PC-3 (cell line): Measurements from ENCODE around the gene IFT25. TPM values are rescaled to one million over a fixed set of nuclear protein-coding genes. Genes with fewer than 3 reads are reported as not detected.
"Not testable (repeated sequence)": the region's sequence is repeated elsewhere in the genome, so short reads cannot be mapped to it uniquely, and the experiment has no call there.

ENCODE experiments used
- ATAC-seq: fragments of 200-7000 bp; cut with Tn5 transposase; 2 replicates; pipeline ENCODE4 v1.9.1; 2020; ENCODE audit warnings: mild to moderate bottlenecking, moderate library complexity
- BruUV-seq: library from RNA; stranded (reverse); fragments of 400-500 nt; replicated peaks from 2 replicates; lab custom pipeline; 2021; lab: Mats Ljungman, UMichigan
- CTCF ChIA-PET: fragments of 300-600 bp; sonication (Branson Sonifier 250); formaldehyde crosslinking; loops from one replicate; lab custom pipeline; 2022; ENCODE audit warnings: antibody characterized with exemption; lab: Charles Lee
- POLR2A ChIA-PET: fragments of 300-600 bp; sonication (Branson Sonifier 250); formaldehyde crosslinking; loops from one replicate; lab custom pipeline; 2022; ENCODE audit warnings: antibody characterized with exemption; ENCODE audit not compliant: unreplicated experiment; lab: Charles Lee
- DNase-seq: peaks from one replicate; pipeline ENCODE4 v3.0.0-alpha.2; 2015
- H2AFZ ChIP-seq: fragments of 300-600 bp; sonication (generic); 2 replicates; pipeline ENCODE4 v1.6.0; 2016; ENCODE audit warnings: antibody characterized with exemption, low read length
- H3F3A ChIP-seq: fragments of 300-600 bp; sonication (generic); one replicate; pipeline ENCODE4 v1.6.0; 2017; ENCODE audit warnings: antibody characterized with exemption, low read length, control low read depth, mild to moderate bottlenecking; ENCODE audit not compliant: unreplicated experiment
- H3K27ac ChIP-seq: fragments of 300-600 bp; sonication (generic); 2 replicates; pipeline ENCODE4 v1.5.1; 2016; ENCODE audit warnings: mild to moderate bottlenecking, low read length
- H3K27me3 ChIP-seq: fragments of 300-600 bp; sonication (generic); 2 replicates; pipeline ENCODE4 v1.6.1; 2016; ENCODE audit warnings: low read length, mixed read lengths
- H3K36me3 ChIP-seq: fragments of 300-600 bp; sonication (generic); 2 replicates; pipeline ENCODE4 v1.6.1; 2016; ENCODE audit warnings: low read depth, mixed run types, low read length, mixed read lengths
- H3K4me1 ChIP-seq: fragments of 300-600 bp; sonication (generic); 2 replicates; pipeline ENCODE4 v1.5.1; 2016; ENCODE audit warnings: low read length; ENCODE audit not compliant: insufficient read depth
- H3K4me2 ChIP-seq: fragments of 300-600 bp; sonication (generic); 2 replicates; pipeline ENCODE4 v1.6.0; 2016; ENCODE audit warnings: low read length
- H3K4me3 ChIP-seq: fragments of 300-600 bp; sonication (generic); 2 replicates; pipeline ENCODE4 v1.5.1; 2016; ENCODE audit warnings: mild to moderate bottlenecking, low read length, mixed read lengths
- H3K79me2 ChIP-seq: fragments of 300-600 bp; sonication (generic); 2 replicates; pipeline ENCODE4 v1.6.1; 2017; ENCODE audit warnings: low read length, mixed read lengths
- H3K9ac ChIP-seq: fragments of 300-600 bp; sonication (generic); 2 replicates; pipeline ENCODE4 v1.6.0; 2016; ENCODE audit warnings: mild to moderate bottlenecking, low read length
- H3K9me2 ChIP-seq: fragments of 300-600 bp; sonication (generic); replicated peaks from 2 replicates; pipeline ENCODE4 v1.6.1; 2016; ENCODE audit warnings: mixed run types, low read length, mixed read lengths
- H3K9me3 ChIP-seq: fragments of 300-600 bp; sonication (generic); 2 replicates; pipeline ENCODE4 v1.6.1; 2016; ENCODE audit warnings: low read length, mixed read lengths
- H4K20me1 ChIP-seq: fragments of 300-600 bp; sonication (generic); 2 replicates; pipeline ENCODE4 v1.6.1; 2016; ENCODE audit warnings: low read length, mixed read lengths
- EZH2 ChIP-seq: fragments of 300-600 bp; sonication (generic); IDR thresholded peaks from one replicate; pipeline ENCODE4 v1.6.1; 2017; ENCODE audit warnings: antibody characterized with exemption, mild to moderate bottlenecking, low read length; ENCODE audit not compliant: unreplicated experiment
- EZH2phosphoT487 ChIP-seq: fragments of 300-600 bp; sonication (generic); IDR thresholded peaks from 2 replicates; pipeline ENCODE4 v1.6.1; 2018; ENCODE audit warnings: mild to moderate bottlenecking, antibody characterized with exemption, low read length, borderline replicate concordance
- intact Hi-C: fragments of 100-400 bp; cut with micrococcal nuclease; formaldehyde crosslinking; loops from 2 replicates; pipeline ENCODE4 v1.9.0; 2023
- total RNA-seq: library from RNA; depleted of rRNA; stranded (reverse); fragments of >200 nt; gene quantifications from 2 replicates; pipeline ENCODE4 v1.2.3, GENCODE V29; 2014; rRNA removed
- TF ChIP-seq, protein P1 (sequence below): fragments of 300-600 bp; sonication (generic); conservative IDR thresholded peaks from 2 replicates; pipeline ENCODE4 v1.5.1; 2017; ENCODE audit warnings: antibody characterized with exemption, low read depth, mild to moderate bottlenecking, low read length

Gene IFT25
- total RNA-seq, 1 experiment from 2014 or later, result 66.7 TPM

DNA sequence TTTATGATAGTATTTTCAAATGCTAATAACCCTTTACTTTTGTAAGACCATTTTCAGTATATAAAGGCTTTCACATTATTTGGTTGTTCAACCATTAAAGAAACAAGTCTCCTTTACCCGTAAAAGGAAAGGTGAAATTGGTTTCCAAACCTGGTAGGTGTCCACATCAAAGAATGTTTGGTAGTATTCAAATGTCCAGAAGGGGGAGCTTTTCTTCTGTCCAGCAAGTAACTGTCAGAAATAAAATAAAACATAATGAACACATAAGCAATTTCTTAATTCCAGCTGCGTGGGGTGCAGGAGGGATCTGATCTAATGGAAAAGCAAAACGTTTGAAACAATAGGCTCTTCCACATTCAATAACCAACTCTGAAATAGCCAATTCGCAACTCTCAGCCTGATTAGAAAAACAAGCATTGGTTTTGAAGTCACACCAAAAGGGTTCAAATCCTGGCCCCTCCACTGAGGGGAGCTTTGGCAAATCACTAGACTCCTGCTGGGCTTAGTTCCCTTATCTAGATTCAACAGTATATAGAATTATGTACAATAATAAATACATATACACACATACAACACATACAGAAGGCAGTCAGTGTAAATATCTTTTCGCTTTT is 66.9 kb downstream of the IFT25 start:
- H4K20me1 ChIP-seq, result no peaks in the 10 kb centered on the region
- POLR2A ChIA-PET, result interaction anchor here (0.6 to 0.7 kb wide), 2 partner anchors 19 to 67 kb away, joined by 4 to 12 read pairs; partner anchors contain the start of gene IFT25
- no TSS peak for BruUV-seq

DNA sequence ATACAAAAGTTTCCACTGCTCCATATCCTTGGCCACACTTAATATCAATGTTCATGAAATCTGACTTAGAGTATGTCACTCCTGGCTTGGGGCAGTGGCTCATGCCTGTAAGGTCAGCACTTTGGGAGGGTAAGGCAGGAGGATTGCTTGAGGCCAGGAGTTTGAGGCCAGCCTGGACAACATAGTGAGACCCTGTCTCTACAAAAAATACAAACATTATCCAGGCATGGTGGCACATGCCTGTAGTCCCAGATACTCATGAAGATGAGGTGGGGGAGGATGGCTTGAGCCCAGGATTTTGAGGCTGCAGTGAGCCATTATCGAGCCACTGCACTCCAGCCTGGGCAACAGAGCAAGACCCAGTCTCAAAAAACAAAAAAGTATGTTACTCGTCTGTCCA is 70.3 kb downstream of the IFT25 start:
- BruUV-seq, H2AFZ ChIP-seq, H3K4me1 ChIP-seq, H3K4me2 ChIP-seq, H3K9ac ChIP-seq, H3K9me3 ChIP-seq, ATAC-seq, H3K27ac ChIP-seq, intact Hi-C loops, H3K79me2 ChIP-seq, H3F3A ChIP-seq, POLR2A ChIA-PET, H3K36me3 ChIP-seq, H4K20me1 ChIP-seq, DNase-seq, H3K27me3 ChIP-seq, H3K9me2 ChIP-seq, CTCF ChIA-PET, H3K4me3 ChIP-seq: not testable (repeated sequence)

More for the DNA sequence above, 66.9 kb downstream of the IFT25 start:
- H3K27me3 ChIP-seq, result no peaks in the 10 kb centered on the region
- H2AFZ ChIP-seq, result no peak overlapping the region
- no peaks in the 10 kb centered on the region for H3K9me2 ChIP-seq
- no peak overlapping the region for H3K4me3 ChIP-seq
- intact Hi-C loops, result loop anchor here (1.0 to 2.0 kb wide), 2 partner anchors 70 to 81 kb away; no protein-coding TSS in a partner anchor
- H3K4me2 ChIP-seq, result no peak overlapping the region
- H3K27ac ChIP-seq, result no peak overlapping the region
- DNase-seq, result peak; percentile 76
- H3K79me2 ChIP-seq, result no peaks in the 10 kb centered on the region
- H3K9ac ChIP-seq, result no peak overlapping the region
- CTCF ChIA-PET, result interaction anchor here (0.6 to 2.0 kb wide), 5 partner anchors 35 to 1405 kb away, joined by 3 to 13 read pairs (median 4); partner anchors contain the start of gene IFT25
- H3K36me3 ChIP-seq, result peaks cover 9% of the 10 kb centered on the region
- H3F3A ChIP-seq, result no peaks in the 10 kb centered on the region
- no peaks in the 10 kb centered on the region for H3K9me3 ChIP-seq
- TF ChIP-seq EZH2phosphoT487, result no peak
- TF ChIP-seq, protein P1, sequence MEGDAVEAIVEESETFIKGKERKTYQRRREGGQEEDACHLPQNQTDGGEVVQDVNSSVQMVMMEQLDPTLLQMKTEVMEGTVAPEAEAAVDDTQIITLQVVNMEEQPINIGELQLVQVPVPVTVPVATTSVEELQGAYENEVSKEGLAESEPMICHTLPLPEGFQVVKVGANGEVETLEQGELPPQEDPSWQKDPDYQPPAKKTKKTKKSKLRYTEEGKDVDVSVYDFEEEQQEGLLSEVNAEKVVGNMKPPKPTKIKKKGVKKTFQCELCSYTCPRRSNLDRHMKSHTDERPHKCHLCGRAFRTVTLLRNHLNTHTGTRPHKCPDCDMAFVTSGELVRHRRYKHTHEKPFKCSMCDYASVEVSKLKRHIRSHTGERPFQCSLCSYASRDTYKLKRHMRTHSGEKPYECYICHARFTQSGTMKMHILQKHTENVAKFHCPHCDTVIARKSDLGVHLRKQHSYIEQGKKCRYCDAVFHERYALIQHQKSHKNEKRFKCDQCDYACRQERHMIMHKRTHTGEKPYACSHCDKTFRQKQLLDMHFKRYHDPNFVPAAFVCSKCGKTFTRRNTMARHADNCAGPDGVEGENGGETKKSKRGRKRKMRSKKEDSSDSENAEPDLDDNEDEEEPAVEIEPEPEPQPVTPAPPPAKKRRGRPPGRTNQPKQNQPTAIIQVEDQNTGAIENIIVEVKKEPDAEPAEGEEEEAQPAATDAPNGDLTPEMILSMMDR, result peak; percentile 89
- no peaks in the 10 kb centered on the region for H3K4me1 ChIP-seq
- ATAC-seq, result peak; percentile 54

GRCh38 chr1:53871773-53872484 is 73.6 kb downstream of the IFT25 start:
- TF ChIP-seq EZH2phosphoT487, result no peak
- TF ChIP-seq, protein P1, result no peak
- no peak for TF ChIP-seq EZH2
- no peak overlapping the region for H3K9ac ChIP-seq
- H3K27ac ChIP-seq, result no peak overlapping the region
- H3K9me2 ChIP-seq, result no peaks in the 10 kb centered on the region
- H3K27me3 ChIP-seq, result no peaks in the 10 kb centered on the region
- CTCF ChIA-PET, result no interaction called here
- H3K9me3 ChIP-seq, result no peaks in the 10 kb centered on the region
- no peak overlapping the region for H3K4me3 ChIP-seq
- no peaks in the 10 kb centered on the region for H3K79me2 ChIP-seq
- DNase-seq, result no peak
- peaks cover 4% of the 10 kb centered on the region; the same call in 1 of the 2 replicates for H3K36me3 ChIP-seq
- POLR2A ChIA-PET, result no interaction called here
- no peaks in the 10 kb centered on the region for H3K4me1 ChIP-seq
- no peak for ATAC-seq
- H3K4me2 ChIP-seq, result no peak overlapping the region
- intact Hi-C loops, result no loop called here
- BruUV-seq, result no TSS peak
- no peaks in the 10 kb centered on the region for H4K20me1 ChIP-seq
- no peaks in the 10 kb centered on the region for H3F3A ChIP-seq
- no peak overlapping the region for H2AFZ ChIP-seq

Other genes starting within 250 kb of the IFT25 start
- gene GLIS1, start 206.5 kb downstream of the IFT25 start, total RNA-seq, result 1.7 and 2.6 TPM in 2 replicates
- gene NDC1, start 107.4 kb downstream of the IFT25 start, total RNA-seq, result 59.3 and 63.6 TPM in 2 replicates
- 21.1 and 22.7 TPM in 2 replicates for gene YIPF1, start 55.9 kb downstream of the IFT25 start, total RNA-seq
- gene DIO1, start 51.5 kb downstream of the IFT25 start, total RNA-seq, result not detected in 2 replicates
- 23.9 and 27.3 TPM in 2 replicates for gene LRRC42, start 651 bp upstream of the IFT25 start, total RNA-seq
- not detected in 2 replicates for gene LDLRAD1, start 72.5 kb upstream of the IFT25 start, total RNA-seq
- gene TMEM59, start 107.5 kb upstream of the IFT25 start, total RNA-seq, result 71.5 and 133 TPM in 2 replicates
- 4.2 and 7.7 TPM in 2 replicates for gene TCEANC2, start 107.9 kb upstream of the IFT25 start, total RNA-seq
- gene CDCP2, start 207.3 kb upstream of the IFT25 start, total RNA-seq, result 0.35 TPM in 1 of 2 replicates, not detected in the other